Endometrial microvascular endothelial cells (primary cell): ENCODE data around the gene LRRC47. TPM values are rescaled to one million over a fixed set of nuclear protein-coding genes. Genes with fewer than 3 reads are reported as not detected.
"Not testable (repeated sequence)": the region's sequence is repeated elsewhere in the genome, so short reads cannot be mapped to it uniquely, and the experiment has no call there.

Experiments
- in situ Hi-C: cut with HindIII; loops from 2 replicates; pipeline ENCODE4 v1.10.0; 2017; ENCODE audit warnings: low sequenced_read_pairs, low pct_unique_long_range_greater_than_20kb; ENCODE audit errors: inconsistent ontology term
- total RNA-seq: library from RNA; depleted of rRNA; stranded (reverse); fragments of >200 nt; gene quantifications from one replicate; pipeline ENCODE4 v1.2.3, GENCODE V29; 2015; ENCODE audit errors: inconsistent ontology term

Gene LRRC47
- total RNA-seq, 1 donor from 2014 or later: 37.0 TPM

- in situ Hi-C loops: no loop called here
These were observed 39.9 kb downstream of the LRRC47 start for GRCh38 chr1:3756394-3756793.

- in situ Hi-C loops: no loop called here
These were observed 42.4 kb downstream of the LRRC47 start for GRCh38 chr1:3753656-3754454.

GRCh38 chr1:3752400-3752945 is 43.8 kb downstream of the LRRC47 start, which contains the start of gene CCDC27:
Gene CCDC27 (plus strand): TSS chr1:3752450. CDS start chr1:3752482, 32 bp downstream.
- in situ Hi-C loops: no loop called here

- in situ Hi-C loops: no loop called here
These were observed 45.6 kb downstream of the LRRC47 start for GRCh38 chr1:3750741-3751140.

- in situ Hi-C loops: no loop called here
These were observed 46.8 kb downstream of the LRRC47 start for GRCh38 chr1:3749512-3749911.

- in situ Hi-C loops: not testable (repeated sequence)
These were observed 47.9 kb downstream of the LRRC47 start for GRCh38 chr1:3748316-3748900.

- in situ Hi-C loops: no loop called here
These were observed 48.4 kb downstream of the LRRC47 start for GRCh38 chr1:3747903-3748302.

GRCh38 chr1:3747522-3747848 is 48.8 kb downstream of the LRRC47 start:
- in situ Hi-C loops: no loop called here

- in situ Hi-C loops: no loop called here
These were observed 49.3 kb downstream of the LRRC47 start for GRCh38 chr1:3746830-3747521.

GRCh38 chr1:3746389-3746829 is 49.9 kb downstream of the LRRC47 start:
- in situ Hi-C loops: no loop called here

- in situ Hi-C loops: no loop called here
These were observed 50.5 kb downstream of the LRRC47 start for GRCh38 chr1:3745590-3746381.

- in situ Hi-C loops: no loop called here
These were observed 51.2 kb downstream of the LRRC47 start for GRCh38 chr1:3745071-3745470.

GRCh38 chr1:3744646-3745045 is 51.7 kb downstream of the LRRC47 start:
- in situ Hi-C loops: no loop called here

- in situ Hi-C loops: no loop called here
These were observed 52.5 kb downstream of the LRRC47 start for GRCh38 chr1:3743826-3744225.

GRCh38 chr1:3743421-3743820 is 52.9 kb downstream of the LRRC47 start:
- in situ Hi-C loops: no loop called here

GRCh38 chr1:3742439-3743298 is 53.6 kb downstream of the LRRC47 start:
- in situ Hi-C loops: no loop called here

- in situ Hi-C loops: no loop called here
These were observed 54.5 kb downstream of the LRRC47 start for GRCh38 chr1:3741566-3742438.
